22Rv1 (cell line): ENCODE measurements around the gene SH2D5.

ENCODE experiments used
- CTCF ChIP-seq: fragments of 450-650 bp; IDR thresholded peaks from 2 replicates; pipeline ENCODE4 v1.5.1; 2017; ENCODE audit warnings: mild to moderate bottlenecking
- ZFX ChIP-seq: fragments of 450-650 bp; IDR thresholded peaks from 2 replicates; pipeline ENCODE4 v1.6.1; 2017; ENCODE audit warnings: antibody characterized with exemption, borderline replicate concordance

DNA sequence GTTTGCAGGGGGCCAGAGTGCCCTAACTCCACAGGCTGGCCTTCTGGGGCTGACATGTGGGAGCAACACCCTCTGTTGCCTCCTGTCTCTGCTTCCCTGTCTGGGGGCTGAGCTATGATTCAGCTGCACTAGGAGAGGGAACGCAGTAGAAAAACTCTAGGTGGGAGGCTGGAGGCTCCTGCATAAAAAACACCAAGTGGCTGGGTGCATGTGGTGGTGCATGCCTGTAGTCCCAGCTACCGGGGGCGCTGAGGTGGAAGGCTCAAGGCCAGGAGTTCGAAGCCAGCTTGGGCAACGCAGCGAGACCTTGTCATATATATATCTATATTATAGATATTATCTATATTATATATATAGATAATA is 20.3 kb downstream of the SH2D5 start:
- TF ChIP-seq CTCF (no peak), ZFX (no peak)
